ENCODE measurements around the gene CCDC127.

The CCDC127 gene

DNA sequence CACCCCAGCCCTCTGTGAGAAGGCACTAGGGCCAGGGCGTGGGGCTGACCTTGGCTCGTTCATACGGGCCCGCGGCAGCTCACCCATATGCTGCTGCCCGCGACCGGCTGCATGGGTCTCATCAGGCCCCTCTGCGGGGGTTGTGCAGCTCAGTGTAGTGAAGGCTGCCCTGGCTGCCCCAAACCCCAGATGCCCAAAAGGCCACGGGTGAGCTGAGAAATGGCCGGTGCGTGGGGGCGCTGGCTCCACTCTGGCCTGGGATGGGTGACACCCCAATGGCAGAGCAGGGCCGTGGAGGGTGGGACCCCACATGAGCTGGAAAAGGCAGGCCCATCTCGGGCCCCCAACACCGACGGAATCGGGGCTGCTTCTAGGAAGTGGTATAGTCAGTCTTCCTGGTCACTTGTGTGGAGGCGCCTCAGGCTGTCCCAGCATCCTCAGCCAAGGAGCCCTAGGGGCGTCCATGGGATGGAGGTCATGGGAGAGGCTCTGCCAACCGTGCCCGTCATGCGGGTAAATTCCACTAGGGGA, 46.1 kb downstream of the CCDC127 start:
- TF ChIP-seq, protein P1, sequence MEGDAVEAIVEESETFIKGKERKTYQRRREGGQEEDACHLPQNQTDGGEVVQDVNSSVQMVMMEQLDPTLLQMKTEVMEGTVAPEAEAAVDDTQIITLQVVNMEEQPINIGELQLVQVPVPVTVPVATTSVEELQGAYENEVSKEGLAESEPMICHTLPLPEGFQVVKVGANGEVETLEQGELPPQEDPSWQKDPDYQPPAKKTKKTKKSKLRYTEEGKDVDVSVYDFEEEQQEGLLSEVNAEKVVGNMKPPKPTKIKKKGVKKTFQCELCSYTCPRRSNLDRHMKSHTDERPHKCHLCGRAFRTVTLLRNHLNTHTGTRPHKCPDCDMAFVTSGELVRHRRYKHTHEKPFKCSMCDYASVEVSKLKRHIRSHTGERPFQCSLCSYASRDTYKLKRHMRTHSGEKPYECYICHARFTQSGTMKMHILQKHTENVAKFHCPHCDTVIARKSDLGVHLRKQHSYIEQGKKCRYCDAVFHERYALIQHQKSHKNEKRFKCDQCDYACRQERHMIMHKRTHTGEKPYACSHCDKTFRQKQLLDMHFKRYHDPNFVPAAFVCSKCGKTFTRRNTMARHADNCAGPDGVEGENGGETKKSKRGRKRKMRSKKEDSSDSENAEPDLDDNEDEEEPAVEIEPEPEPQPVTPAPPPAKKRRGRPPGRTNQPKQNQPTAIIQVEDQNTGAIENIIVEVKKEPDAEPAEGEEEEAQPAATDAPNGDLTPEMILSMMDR (IDR thresholded peaks at IDR 0.05; ENCODE audit: low read depth, low read length), result no peak
- H3K4me3 ChIP-seq (ENCODE audit: low read depth, low read length), result no peak overlapping the region

- H3K4me3 ChIP-seq (ENCODE audit: low read depth, low read length), result no peak overlapping the region
- TF ChIP-seq, protein P1 (IDR thresholded peaks at IDR 0.05; ENCODE audit: low read depth, low read length), result no peak
Measured at GRCh38 chr5:170971-171800, 46.8 kb downstream of the CCDC127 start.

- H3K4me3 ChIP-seq (ENCODE audit: low read depth, low read length), result no peak overlapping the region
- TF ChIP-seq, protein P1 (IDR thresholded peaks at IDR 0.05; ENCODE audit: low read depth, low read length), result no peak
Measured at GRCh38 chr5:169728-170094, 48.2 kb downstream of the CCDC127 start.

DNA sequence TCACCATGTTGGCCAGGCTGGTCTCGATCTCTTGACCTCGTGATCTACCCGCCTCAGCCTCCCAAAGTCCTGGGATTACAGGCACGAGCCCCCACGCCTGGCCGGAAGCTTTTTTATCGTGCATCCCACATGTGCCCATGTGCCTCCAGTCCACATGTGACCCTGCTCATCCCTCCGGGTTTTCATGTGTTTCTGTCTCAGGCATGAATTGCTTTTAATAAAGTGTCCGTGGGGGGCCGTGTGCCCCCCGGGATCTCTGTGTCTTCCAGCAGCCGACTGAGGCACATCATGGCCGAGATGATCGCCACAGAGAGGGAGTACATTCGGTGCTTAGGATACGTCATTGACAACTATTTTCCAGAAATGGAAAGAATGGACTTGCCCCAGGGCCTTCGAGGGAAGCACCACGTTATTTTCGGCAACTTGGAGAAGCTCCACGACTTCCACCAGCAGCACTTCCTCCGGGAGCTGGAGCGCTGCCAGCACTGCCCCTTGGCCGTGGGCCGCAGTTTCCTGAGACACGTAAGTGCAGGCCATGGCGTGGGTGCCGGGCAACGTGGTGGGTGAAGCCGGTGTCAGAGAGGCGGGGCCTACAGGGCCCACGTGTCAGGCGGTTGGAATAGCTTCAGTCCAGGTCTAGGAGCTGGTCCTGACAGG, 48.8 kb downstream of the CCDC127 start:
- no peak overlapping the region for H3K4me3 ChIP-seq (ENCODE audit: low read depth, low read length)
- TF ChIP-seq, protein P1 (IDR thresholded peaks at IDR 0.05; ENCODE audit: low read depth, low read length), result no peak

GRCh38 chr5:167982-168660, 49.8 kb downstream of the CCDC127 start:
- TF ChIP-seq, protein P1 (IDR thresholded peaks at IDR 0.05; ENCODE audit: low read depth, low read length), result no peak
- no peak overlapping the region for H3K4me3 ChIP-seq (ENCODE audit: low read depth, low read length)

DNA sequence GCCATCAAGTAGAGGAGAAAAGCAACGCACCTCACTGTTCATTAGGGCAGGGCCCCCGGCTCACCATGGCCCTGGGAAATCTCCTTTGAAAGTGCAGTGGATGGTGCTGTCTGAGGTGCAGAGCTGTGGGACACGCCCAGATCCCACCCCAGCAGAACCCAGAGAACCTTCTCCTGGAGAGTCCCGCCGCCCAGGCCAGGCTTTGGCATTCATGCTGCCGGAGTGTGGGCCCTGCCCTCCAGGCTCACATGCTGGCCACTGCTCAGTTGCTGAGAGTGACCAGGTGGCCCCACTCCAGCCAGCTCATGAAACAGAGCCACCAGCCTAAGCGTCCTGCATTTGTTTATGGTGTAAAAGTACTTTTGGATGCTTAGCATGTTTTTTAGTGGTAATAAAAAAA, 50.4 kb downstream of the CCDC127 start:
- TF ChIP-seq, protein P1 (IDR thresholded peaks at IDR 0.05; ENCODE audit: low read depth, low read length), result no peak
- no peak overlapping the region for H3K4me3 ChIP-seq (ENCODE audit: low read depth, low read length)
